WTC11 (cell line): ENCODE results near the gene GUCA1A. TPM values are rescaled to one million over a fixed set of nuclear protein-coding genes. Genes with fewer than 3 reads are reported as not detected.

Source experiments
- ATAC-seq: fragments of 200-7000 bp; cut with Tn5 transposase; 2 replicates; pipeline ENCODE4 v1.10.0; 2021; ENCODE audit warnings: mild to moderate bottlenecking, moderate library complexity
- CTCF ChIA-PET: fragments of 300-600 bp; sonication (Branson Sonifier 250); formaldehyde crosslinking; loops from one replicate; lab custom pipeline; 2021; ENCODE audit warnings: antibody characterized with exemption; lab: Charles Lee
- POLR2A ChIA-PET: fragments of 350-600 bp; sonication (Branson Sonifier 250); formaldehyde crosslinking; loops from one replicate; lab custom pipeline; 2021; ENCODE audit warnings: antibody characterized with exemption; lab: Charles Lee
- DNase-seq: peaks from one replicate; pipeline ENCODE4 v3.0.0; 2021; ENCODE audit warnings: low spot score
- H3K27ac Mint-ChIP-seq: 2 replicates; pipeline ENCODE4 v1.8.0; 2021; ENCODE audit warnings: mixed read lengths
- H3K27me3 Mint-ChIP-seq: 2 replicates; pipeline ENCODE4 v1.8.0; 2021; ENCODE audit warnings: low read depth, mild to moderate bottlenecking, moderate library complexity, mixed read lengths
- H3K36me3 Mint-ChIP-seq: 2 replicates; pipeline ENCODE4 v1.8.0; 2021; ENCODE audit warnings: mixed read lengths
- H3K4me1 Mint-ChIP-seq: 2 replicates; pipeline ENCODE4 v1.8.0; 2022; ENCODE audit warnings: mixed read lengths
- H3K4me3 Mint-ChIP-seq: 2 replicates; pipeline ENCODE4 v1.8.0; 2021; ENCODE audit warnings: mild to moderate bottlenecking, moderate library complexity, mixed read lengths
- H3K9me3 Mint-ChIP-seq: 2 replicates; pipeline ENCODE4 v1.8.0; 2021; ENCODE audit warnings: mixed read lengths
- CBFB ChIP-seq: sonication (generic); formaldehyde crosslinking; IDR thresholded peaks from 2 replicates; pipeline ENCODE4 v1.8.1; 2022; ENCODE audit warnings: mild to moderate bottlenecking, low read depth, missing genetic modification reagents
- CREM ChIP-seq: sonication (generic); formaldehyde crosslinking; IDR thresholded peaks from 2 replicates; pipeline ENCODE4 v1.8.1; 2022; ENCODE audit warnings: mild to moderate bottlenecking, missing genetic modification reagents, moderate library complexity
- GABPB1 ChIP-seq: sonication (generic); formaldehyde crosslinking; IDR thresholded peaks from 2 replicates; pipeline ENCODE4 v1.8.1; 2023; ENCODE audit warnings: mild to moderate bottlenecking, missing genetic modification reagents
- MXD4 ChIP-seq: fragments of 250-450 bp; sonication (Bioruptor Pico); IDR thresholded peaks from 2 replicates; pipeline ENCODE4 v1.8.0; 2021; ENCODE audit warnings: mild to moderate bottlenecking, moderate library complexity, borderline replicate concordance
- MYBL2 ChIP-seq: sonication (generic); formaldehyde crosslinking; IDR thresholded peaks from 2 replicates; pipeline ENCODE4 v1.8.1; 2023; ENCODE audit warnings: mild to moderate bottlenecking, moderate library complexity, missing genetic modification reagents
- NFYB ChIP-seq: sonication (generic); formaldehyde crosslinking; conservative IDR thresholded peaks from 2 replicates; pipeline ENCODE4 v1.8.0; 2022; ENCODE audit warnings: low read depth, missing genetic modification reagents
- SP1 ChIP-seq: sonication (generic); formaldehyde crosslinking; conservative IDR thresholded peaks from 2 replicates; pipeline ENCODE4 v1.8.1; 2022; ENCODE audit warnings: missing genetic modification reagents
- TEAD4 ChIP-seq: sonication (generic); formaldehyde crosslinking; IDR thresholded peaks from 2 replicates; pipeline ENCODE4 v1.8.0; 2022; ENCODE audit warnings: mild to moderate bottlenecking, missing genetic modification reagents
- ZBTB21 ChIP-seq: sonication (generic); formaldehyde crosslinking; IDR thresholded peaks from 2 replicates; pipeline ENCODE4 v1.8.1; 2023; ENCODE audit warnings: mild to moderate bottlenecking, missing genetic modification reagents, borderline replicate concordance
- ZNF219 ChIP-seq: sonication (generic); formaldehyde crosslinking; IDR thresholded peaks from 2 replicates; pipeline ENCODE4 v1.8.0; 2023; ENCODE audit warnings: missing genetic modification reagents, mild to moderate bottlenecking, borderline replicate concordance
- ZNF263 ChIP-seq: sonication (generic); formaldehyde crosslinking; IDR thresholded peaks from 2 replicates; pipeline ENCODE4 v1.8.1; 2022; ENCODE audit warnings: low read depth, mild to moderate bottlenecking, moderate library complexity, missing genetic modification reagents
- ZNF423 ChIP-seq: fragments of 250-450 bp; sonication (Bioruptor Pico); IDR thresholded peaks from 2 replicates; pipeline ENCODE4 v2.1.2; 2022; ENCODE audit warnings: mild to moderate bottlenecking, moderate library complexity
- ZNF671 ChIP-seq: fragments of 250-450 bp; sonication (Bioruptor Pico); IDR thresholded peaks from 2 replicates; pipeline ENCODE4 v1.8.0; 2021; ENCODE audit warnings: mild to moderate bottlenecking
- total RNA-seq: library from RNA; stranded (reverse); gene quantifications from 3 replicates; pipeline ENCODE4 v1.2.3, GENCODE V29; 2021
- TF ChIP-seq, protein P1 (sequence below): sonication (generic); formaldehyde crosslinking; IDR thresholded peaks from 2 replicates; pipeline ENCODE4 v1.8.0; 2023; ENCODE audit warnings: missing genetic modification reagents
- TF ChIP-seq, protein P2 (sequence below): sonication (generic); formaldehyde crosslinking; IDR thresholded peaks from 2 replicates; pipeline ENCODE4 v1.8.0; 2022; ENCODE audit warnings: mild to moderate bottlenecking, missing genetic modification reagents
- TF ChIP-seq, protein P3 (sequence below): sonication (generic); formaldehyde crosslinking; IDR thresholded peaks from 2 replicates; pipeline ENCODE4 v1.8.1; 2023; ENCODE audit warnings: mild to moderate bottlenecking, moderate library complexity, missing genetic modification reagents
- TF ChIP-seq, protein P4 (sequence below): sonication (generic); formaldehyde crosslinking; conservative IDR thresholded peaks from 2 replicates; pipeline ENCODE4 v1.8.1; 2022; ENCODE audit warnings: mild to moderate bottlenecking, missing genetic modification reagents
- TF ChIP-seq, protein P5 (sequence below): sonication (generic); formaldehyde crosslinking; conservative IDR thresholded peaks from 2 replicates; pipeline ENCODE4 v1.8.1; 2023; ENCODE audit warnings: mild to moderate bottlenecking, low read depth, missing genetic modification reagents, moderate library complexity
- TF ChIP-seq, protein P6 (sequence below): sonication (generic); formaldehyde crosslinking; IDR thresholded peaks from 2 replicates; pipeline ENCODE4 v1.8.1; 2023; ENCODE audit warnings: mild to moderate bottlenecking, missing genetic modification reagents, moderate library complexity
- TF ChIP-seq, protein P7 (sequence below): sonication (generic); formaldehyde crosslinking; IDR thresholded peaks from 2 replicates; pipeline ENCODE4 v1.8.1; 2022; ENCODE audit warnings: missing genetic modification reagents, borderline replicate concordance

The GUCA1A gene
- total RNA-seq, 1 experiment from 2014 or later: 10.9 TPM

DNA sequence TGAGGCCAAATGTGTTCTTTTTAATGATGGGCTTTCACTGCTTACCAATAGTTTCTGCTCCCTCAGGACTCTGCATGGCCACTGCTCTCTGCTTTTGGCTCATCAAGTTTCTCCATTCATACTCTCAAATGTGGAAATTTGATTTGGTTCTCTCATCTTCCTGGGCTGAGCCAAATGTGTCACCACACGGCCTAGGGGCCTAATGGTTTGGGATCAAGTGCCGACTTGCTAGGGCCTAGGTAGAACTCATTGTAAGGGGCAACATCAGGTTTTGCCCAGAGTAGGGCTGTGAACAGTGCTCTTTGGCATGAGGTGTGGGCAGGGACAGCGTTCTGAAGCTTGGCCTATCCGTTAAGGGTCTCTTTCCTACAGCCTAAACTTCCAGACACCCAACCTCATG lies 48.4 kb downstream of the GUCA1A start (continued):
- TF ChIP-seq ZNF423 (no peak), NFYB (no peak)
- TF ChIP-seq, all 79 proteins: peak for 0

DNA sequence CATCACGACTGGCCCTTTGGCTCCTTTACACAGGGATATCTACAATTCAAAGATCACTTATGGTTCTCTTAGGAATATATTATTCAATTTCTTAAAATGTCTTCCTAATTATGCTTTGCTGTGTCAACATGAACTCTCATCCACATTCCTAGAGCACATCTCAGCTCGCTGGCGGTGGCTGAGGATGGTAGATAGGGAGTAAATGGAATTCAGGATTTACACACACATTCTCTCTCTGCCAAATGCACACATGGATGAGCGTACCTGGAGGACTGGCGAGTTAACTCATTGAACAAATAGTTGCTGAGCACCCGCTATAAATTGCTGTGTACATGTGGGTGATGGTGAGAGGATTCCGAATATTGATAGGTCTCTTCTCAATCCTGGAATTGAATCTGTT lies 49.3 kb downstream of the GUCA1A start:
- ChIA-PET CTCF (interaction anchor here (0.7 kb wide), 1 partner anchor 8 kb away, joined by 6 read pairs; no protein-coding TSS in a partner anchor), POLR2A (no interaction called here)
- DNase-seq: no peak
- ATAC-seq: no peak
- Mint-ChIP-seq H3K27ac (no peak overlapping the region), H3K36me3 (peaks cover 2% of the 10 kb centered on the region; the same call in 1 of the 2 replicates)
- no peak for TF ChIP-seq ZNF219 (CRISPR knock-in tag)
- TF ChIP-seq, all 79 proteins: peak for 0
- Mint-ChIP-seq H3K4me3 (no peak overlapping the region), H3K27me3 (no peaks in the 10 kb centered on the region), H3K9me3 (no peaks in the 10 kb centered on the region), H3K4me1 (0 out of 2 replicates have a peak, but pooled peaks cover 1% of the 10 kb centered on the region)

DNA sequence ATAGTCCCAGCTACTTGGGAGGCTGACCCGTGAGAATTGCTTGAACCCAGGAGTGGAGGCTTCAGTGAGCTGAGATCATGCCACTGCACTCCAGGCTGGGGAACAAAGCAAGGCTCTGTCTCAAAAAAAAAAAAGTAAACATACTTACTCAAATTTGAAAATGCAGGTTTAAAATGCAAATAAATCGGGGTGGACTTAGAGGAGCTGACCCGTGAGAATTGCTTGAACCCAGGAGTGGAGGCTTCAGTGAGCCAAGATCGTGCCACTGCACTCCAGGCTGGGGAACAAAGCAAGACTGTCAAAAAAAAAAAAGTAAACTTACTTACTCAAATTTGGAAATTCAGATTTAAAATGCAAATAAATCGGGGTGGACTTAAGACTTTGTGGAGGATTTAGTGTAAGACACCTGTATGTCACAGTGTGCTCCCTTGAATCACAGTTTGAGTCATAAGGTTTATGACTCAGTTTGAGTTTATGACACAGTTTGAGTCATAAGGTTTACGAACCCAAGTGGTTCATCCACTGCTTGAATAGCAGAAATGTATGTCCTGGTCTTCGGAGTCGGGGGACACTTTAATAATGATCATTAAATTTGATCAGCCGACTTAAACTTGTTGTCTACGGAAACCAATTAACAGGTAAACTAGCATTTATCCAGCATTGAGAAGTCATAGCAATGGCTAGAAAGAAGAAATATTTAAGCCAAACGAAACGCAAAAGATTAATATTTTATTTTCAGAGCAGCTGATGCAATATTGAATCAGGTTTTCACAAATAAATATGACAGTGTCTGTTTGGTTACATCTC lies 51.3 kb downstream of the GUCA1A start:
- no peak overlapping the region for H3K4me3 Mint-ChIP-seq
- POLR2A ChIA-PET: no interaction called here

DNA sequence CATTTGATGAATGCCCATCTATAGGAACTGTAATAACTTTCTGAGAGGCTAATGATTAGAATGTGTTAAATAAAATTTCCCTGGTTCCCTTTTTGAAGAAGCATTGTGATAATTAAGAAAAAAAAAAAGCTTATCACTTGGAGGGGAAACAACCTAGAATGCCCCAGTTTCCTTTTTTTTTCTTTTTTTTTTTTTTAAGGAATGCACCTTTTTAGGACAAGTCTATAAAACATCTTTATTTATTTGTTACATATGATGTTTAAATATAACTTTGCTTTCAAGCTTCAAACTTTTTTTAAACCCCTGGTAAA lies 51.8 kb downstream of the GUCA1A start:
- peaks cover 20% of the 10 kb centered on the region for H3K36me3 Mint-ChIP-seq
- H3K27me3 Mint-ChIP-seq: no peaks in the 10 kb centered on the region
- ChIA-PET CTCF (no interaction called here), POLR2A (interaction anchor here (0.6 kb wide), 1 partner anchor 820 kb away, joined by 3 read pairs; no protein-coding TSS in a partner anchor)
- no peak overlapping the region for H3K4me3 Mint-ChIP-seq
- no peaks in the 10 kb centered on the region for H3K9me3 Mint-ChIP-seq
- ATAC-seq (no peak), DNase-seq (no peak)
- H3K27ac Mint-ChIP-seq: no peak overlapping the region
- H3K4me1 Mint-ChIP-seq: no peaks in the 10 kb centered on the region
- TF ChIP-seq SP1 (CRISPR knock-in tag) (no peak), MXD4 (no peak), CREM (no peak), ZNF263 (CRISPR knock-in tag) (no peak), CBFB (no peak), MYBL2 (CRISPR knock-in tag) (no peak), TEAD4 (CRISPR knock-in tag) (no peak), ZBTB21 (CRISPR knock-in tag) (no peak), ZNF671 (CRISPR knock-in tag) (no peak)
- TF ChIP-seq, protein P1, sequence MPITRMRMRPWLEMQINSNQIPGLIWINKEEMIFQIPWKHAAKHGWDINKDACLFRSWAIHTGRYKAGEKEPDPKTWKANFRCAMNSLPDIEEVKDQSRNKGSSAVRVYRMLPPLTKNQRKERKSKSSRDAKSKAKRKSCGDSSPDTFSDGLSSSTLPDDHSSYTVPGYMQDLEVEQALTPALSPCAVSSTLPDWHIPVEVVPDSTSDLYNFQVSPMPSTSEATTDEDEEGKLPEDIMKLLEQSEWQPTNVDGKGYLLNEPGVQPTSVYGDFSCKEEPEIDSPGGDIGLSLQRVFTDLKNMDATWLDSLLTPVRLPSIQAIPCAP (CRISPR knock-in tag): no peak
- TF ChIP-seq, protein P2, sequence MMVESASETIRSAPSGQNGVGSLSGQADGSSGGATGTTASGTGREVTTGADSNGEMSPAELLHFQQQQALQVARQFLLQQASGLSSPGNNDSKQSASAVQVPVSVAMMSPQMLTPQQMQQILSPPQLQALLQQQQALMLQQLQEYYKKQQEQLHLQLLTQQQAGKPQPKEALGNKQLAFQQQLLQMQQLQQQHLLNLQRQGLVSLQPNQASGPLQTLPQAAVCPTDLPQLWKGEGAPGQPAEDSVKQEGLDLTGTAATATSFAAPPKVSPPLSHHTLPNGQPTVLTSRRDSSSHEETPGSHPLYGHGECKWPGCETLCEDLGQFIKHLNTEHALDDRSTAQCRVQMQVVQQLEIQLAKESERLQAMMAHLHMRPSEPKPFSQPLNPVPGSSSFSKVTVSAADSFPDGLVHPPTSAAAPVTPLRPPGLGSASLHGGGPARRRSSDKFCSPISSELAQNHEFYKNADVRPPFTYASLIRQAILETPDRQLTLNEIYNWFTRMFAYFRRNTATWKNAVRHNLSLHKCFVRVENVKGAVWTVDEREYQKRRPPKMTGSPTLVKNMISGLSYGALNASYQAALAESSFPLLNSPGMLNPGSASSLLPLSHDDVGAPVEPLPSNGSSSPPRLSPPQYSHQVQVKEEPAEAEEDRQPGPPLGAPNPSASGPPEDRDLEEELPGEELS: no peak
- TF ChIP-seq, protein P3, sequence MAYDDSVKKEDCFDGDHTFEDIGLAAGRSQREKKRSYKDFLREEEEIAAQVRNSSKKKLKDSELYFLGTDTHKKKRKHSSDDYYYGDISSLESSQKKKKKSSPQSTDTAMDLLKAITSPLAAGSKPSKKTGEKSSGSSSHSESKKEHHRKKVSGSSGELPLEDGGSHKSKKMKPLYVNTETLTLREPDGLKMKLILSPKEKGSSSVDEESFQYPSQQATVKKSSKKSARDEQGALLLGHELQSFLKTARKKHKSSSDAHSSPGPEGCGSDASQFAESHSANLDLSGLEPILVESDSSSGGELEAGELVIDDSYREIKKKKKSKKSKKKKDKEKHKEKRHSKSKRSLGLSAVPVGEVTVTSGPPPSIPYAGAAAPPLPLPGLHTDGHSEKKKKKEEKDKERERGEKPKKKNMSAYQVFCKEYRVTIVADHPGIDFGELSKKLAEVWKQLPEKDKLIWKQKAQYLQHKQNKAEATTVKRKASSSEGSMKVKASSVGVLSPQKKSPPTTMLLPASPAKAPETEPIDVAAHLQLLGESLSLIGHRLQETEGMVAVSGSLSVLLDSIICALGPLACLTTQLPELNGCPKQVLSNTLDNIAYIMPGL (CRISPR knock-in tag): no peak
- TF ChIP-seq, protein P4, sequence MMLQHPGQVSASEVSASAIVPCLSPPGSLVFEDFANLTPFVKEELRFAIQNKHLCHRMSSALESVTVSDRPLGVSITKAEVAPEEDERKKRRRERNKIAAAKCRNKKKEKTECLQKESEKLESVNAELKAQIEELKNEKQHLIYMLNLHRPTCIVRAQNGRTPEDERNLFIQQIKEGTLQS (CRISPR knock-in tag): no peak
- TF ChIP-seq, protein P5, sequence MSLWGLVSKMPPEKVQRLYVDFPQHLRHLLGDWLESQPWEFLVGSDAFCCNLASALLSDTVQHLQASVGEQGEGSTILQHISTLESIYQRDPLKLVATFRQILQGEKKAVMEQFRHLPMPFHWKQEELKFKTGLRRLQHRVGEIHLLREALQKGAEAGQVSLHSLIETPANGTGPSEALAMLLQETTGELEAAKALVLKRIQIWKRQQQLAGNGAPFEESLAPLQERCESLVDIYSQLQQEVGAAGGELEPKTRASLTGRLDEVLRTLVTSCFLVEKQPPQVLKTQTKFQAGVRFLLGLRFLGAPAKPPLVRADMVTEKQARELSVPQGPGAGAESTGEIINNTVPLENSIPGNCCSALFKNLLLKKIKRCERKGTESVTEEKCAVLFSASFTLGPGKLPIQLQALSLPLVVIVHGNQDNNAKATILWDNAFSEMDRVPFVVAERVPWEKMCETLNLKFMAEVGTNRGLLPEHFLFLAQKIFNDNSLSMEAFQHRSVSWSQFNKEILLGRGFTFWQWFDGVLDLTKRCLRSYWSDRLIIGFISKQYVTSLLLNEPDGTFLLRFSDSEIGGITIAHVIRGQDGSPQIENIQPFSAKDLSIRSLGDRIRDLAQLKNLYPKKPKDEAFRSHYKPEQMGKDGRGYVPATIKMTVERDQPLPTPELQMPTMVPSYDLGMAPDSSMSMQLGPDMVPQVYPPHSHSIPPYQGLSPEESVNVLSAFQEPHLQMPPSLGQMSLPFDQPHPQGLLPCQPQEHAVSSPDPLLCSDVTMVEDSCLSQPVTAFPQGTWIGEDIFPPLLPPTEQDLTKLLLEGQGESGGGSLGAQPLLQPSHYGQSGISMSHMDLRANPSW (CRISPR knock-in tag): no peak
- TF ChIP-seq, protein P6, sequence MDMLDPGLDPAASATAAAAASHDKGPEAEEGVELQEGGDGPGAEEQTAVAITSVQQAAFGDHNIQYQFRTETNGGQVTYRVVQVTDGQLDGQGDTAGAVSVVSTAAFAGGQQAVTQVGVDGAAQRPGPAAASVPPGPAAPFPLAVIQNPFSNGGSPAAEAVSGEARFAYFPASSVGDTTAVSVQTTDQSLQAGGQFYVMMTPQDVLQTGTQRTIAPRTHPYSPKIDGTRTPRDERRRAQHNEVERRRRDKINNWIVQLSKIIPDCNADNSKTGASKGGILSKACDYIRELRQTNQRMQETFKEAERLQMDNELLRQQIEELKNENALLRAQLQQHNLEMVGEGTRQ: no peak

More for the DNA sequence above, 51.3 kb downstream of the GUCA1A start:
- TF ChIP-seq GABPB1 (CRISPR knock-in tag): peak; percentile 89
- TF ChIP-seq, protein P7, sequence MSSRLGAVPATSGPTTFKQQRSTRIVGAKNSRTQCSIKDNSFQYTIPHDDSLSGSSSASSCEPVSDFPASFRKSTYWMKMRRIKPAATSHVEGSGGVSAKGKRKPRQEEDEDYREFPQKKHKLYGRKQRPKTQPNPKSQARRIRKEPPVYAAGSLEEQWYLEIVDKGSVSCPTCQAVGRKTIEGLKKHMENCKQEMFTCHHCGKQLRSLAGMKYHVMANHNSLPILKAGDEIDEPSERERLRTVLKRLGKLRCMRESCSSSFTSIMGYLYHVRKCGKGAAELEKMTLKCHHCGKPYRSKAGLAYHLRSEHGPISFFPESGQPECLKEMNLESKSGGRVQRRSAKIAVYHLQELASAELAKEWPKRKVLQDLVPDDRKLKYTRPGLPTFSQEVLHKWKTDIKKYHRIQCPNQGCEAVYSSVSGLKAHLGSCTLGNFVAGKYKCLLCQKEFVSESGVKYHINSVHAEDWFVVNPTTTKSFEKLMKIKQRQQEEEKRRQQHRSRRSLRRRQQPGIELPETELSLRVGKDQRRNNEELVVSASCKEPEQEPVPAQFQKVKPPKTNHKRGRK: no peak
- Mint-ChIP-seq H3K4me1 (no peaks in the 10 kb centered on the region), H3K9me3 (no peaks in the 10 kb centered on the region), H3K36me3 (peaks cover 15% of the 10 kb centered on the region), H3K27me3 (no peaks in the 10 kb centered on the region), H3K27ac (peak overlapping the region; percentile 74; the same call in 1 of the 2 replicates)
- no peak for ATAC-seq
- DNase-seq: no peak
- CTCF ChIA-PET: no interaction called here
